NCI-H2107 treated with DMSO at 0.1 percent for 48 hours (cell line): Measurements from ENCODE around the gene OR2H1.

Experiments
- DNase-seq: peaks from one replicate; lab custom pipeline; 2025; ENCODE audit not compliant: unreplicated experiment; lab: John Stamatoyannopoulos, UW

Gene OR2H1

DNA sequence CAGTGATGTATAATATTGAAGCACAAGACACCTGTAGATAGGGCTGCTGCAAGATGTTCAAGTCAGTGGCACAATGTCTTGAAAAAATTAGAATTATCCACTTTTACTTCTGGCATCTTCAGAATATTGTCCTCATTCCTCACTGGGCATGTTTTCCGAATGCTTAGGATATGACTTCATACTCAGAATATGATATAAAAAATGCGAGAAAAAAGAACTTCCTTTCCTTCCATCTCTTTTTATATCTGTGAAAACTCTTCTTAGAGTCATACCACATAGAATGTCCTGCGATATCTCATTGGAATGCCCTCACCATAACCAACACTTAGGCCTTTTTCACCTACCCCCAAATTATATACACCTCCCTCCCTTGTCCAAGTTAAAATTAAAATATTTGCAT, 26.2 kb downstream of the OR2H1 start:
- DNase-seq = no peak

DNA sequence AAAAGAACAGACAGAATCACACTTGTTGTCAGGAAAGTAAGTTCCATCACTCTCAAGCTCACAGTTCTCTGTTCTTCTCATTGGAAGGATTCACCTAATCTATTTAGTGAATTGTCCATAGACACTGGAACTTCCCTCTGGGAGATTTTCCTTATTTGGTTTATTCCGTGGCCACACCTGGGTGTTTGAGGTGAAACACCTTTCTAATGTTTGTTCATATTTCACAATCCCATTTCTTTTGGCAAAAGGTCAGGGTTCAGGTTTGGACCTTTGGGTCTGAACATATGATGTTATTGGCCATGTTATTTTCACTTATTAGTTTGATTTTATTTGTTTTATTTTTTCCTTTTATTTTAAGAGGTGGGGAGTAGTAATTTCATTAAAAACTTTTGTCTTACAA, 26.8 kb downstream of the OR2H1 start:
- DNase-seq = no peak

DNA sequence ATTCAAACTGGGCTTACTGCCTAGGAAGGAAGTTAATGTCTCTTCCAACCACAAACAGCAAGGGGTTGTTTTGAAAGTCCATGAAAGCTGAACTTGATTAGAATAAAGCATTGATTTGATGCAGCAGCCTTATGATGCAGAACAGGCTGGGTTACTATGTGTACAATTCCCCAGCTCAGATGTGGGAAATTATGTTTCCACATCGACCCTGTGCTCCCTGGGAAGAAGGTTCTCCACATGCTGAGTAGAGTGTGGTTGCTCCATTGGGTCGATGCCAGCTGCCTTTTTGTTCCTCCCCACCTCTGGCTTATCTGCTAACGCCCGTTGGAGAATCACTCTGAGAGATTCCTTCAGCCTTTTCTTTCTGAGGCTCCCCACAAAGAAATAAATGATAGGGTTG, 29.6 kb downstream of the OR2H1 start:
- DNase-seq = no peak

DNA sequence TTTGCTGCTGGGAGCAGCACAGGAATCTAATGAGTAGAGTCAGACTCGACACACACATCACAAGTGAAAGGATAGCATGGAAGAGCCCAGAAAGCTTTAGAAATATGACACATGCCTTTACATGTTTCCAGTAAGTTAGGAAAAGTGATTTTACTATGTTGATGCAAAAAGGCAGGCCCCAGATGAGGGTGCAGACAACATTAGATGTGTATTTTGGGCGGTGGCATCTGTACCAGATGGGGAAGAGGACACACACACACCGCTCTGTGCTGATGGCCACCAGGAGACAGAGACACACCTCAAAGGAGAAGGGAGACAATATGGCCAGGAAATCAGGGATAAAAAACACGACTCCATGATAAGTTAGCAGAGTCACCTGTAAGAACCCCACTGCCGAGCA, 30.2 kb downstream of the OR2H1 start:
- no peak for DNase-seq

GRCh38 chr6:29487660-29488059, 30.7 kb downstream of the OR2H1 start, which contains the start of gene MAS1L:
MAS1L (minus strand) TSS chr6:29487956; CDS start chr6:29487902, 54 bp downstream.
- no peak for DNase-seq

DNA sequence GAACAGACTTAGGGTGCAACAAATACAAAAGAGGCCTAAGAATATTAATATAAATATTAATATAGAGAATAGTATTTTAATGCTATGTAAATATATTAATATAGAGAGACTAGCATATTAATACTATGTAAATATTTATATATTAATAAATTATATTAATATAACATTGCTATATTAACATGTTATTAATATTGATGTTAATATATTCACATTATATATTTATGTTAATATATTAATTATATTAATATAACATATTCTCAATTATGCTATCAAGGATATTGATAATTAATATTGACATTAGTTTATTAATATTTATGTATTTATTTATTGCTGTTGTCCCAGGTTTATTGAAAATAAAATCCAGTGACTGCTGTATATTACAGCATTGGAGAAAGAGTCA, 31.9 kb downstream of the OR2H1 start:
- no peak for DNase-seq

DNA sequence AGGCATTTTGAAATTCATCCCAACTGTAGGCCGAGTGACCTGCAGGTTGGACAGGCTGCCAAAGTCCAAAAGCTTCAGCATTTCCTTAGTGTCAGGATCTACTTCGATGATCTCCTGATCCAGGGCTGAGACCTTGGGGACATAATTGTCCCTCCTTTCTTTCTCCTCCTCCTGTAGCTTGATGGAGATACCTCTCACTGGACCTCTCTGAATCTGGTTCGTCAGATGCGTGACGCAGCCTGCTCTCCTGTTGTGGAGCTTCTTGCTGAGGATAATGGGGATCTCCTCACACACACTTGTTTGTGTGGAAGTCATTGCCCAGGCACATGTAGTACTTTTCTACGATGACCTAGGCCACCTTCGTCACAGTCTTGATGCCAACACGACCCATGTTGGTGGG, 32.3 kb downstream of the OR2H1 start:
- no peak for DNase-seq

DNA sequence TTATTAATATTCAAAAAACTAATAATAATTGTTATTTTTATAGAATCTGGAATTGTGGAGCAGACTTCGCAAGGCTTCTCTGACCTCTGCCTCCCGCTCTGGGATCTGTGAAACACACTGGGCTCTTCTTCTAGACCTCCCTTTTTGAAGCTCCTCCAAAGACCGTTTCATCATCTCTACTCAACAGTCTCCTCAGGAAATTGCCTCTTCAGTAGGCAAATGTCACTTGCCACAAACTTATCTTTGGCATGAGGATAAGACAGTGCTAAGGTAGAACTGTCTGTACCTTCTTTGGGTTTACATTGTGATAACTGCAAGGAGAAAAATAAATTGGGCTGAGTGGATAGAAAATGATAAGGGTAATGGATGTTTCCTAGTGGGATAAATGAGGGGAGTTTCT, 33.1 kb downstream of the OR2H1 start:
- DNase-seq = no peak

- DNase-seq = no peak
These were observed 33.6 kb downstream of the OR2H1 start for GRCh38 chr6:29490552-29490951.

DNA sequence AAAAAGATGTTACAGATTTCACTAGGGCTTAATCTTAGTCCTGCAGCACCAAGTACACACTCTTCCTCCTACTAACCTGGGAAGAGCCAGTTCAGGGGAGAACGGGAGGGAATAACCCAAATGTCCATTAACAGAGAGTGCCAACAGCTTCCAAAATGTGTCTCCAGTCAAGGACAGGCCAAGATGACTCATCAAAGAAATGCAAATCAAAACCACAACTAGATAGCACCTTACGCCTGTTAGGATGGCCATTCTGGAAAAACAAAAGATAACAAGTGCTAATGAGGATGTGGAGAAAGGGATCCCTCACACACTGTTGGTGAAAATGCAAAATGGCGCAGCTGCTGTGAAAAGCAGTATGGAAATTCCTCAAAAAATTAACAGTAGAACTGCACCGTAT, 34.6 kb downstream of the OR2H1 start:
- DNase-seq = no peak

- no peak for DNase-seq
These were observed 36.3 kb downstream of the OR2H1 start for GRCh38 chr6:29493261-29493660.

GRCh38 chr6:29494131-29494530, 37.2 kb downstream of the OR2H1 start:
- no peak for DNase-seq

GRCh38 chr6:29495571-29495970, 38.6 kb downstream of the OR2H1 start:
- DNase-seq = no peak

DNA sequence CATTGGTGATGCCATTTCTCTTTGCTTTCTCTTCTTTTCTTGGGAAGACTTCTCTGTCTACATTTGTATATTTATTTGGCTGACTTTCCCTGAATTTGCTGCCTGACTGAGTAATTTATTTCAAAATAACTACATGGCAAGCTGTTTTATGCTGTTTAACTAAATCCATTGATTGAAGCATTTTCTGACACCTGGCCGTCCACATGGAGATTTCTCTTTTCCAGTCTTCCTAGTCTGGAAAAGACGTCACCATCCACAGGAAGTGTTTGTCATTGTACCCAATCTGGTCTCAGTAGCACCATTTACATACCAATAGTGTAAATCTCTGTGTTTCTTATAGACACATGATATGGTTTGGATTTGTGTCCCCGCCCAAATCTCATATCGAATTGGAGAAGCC, 40.0 kb downstream of the OR2H1 start:
- no peak for DNase-seq

- DNase-seq = no peak
These were observed 42.7 kb downstream of the OR2H1 start for GRCh38 chr6:29499704-29500103.

- DNase-seq = no peak
These were observed 43.6 kb downstream of the OR2H1 start for GRCh38 chr6:29500594-29500993.

- no peak for DNase-seq
These were observed 44.2 kb downstream of the OR2H1 start for GRCh38 chr6:29501106-29501505.

- DNase-seq = no peak
These were observed 45.2 kb downstream of the OR2H1 start for GRCh38 chr6:29502181-29502580.

DNA sequence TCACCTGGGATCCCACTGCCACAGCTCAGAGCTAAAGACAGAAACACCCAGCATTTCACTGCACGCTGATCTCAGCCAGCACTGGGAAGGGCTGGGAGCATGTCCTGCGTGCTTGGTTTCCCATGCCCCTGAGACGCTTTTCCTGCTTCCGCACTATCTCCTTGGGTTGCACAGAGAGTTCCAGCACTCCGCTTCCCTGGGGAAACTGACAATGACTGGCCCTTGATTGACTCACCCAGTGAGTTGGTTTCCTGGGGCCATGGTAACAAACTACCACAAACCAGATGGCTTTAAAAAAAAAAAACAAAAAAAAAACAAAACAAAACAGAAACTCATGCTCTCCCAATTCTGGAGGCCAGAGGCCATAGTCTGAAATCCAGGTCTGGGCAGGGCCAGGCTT, 45.6 kb downstream of the OR2H1 start:
- no peak for DNase-seq

GRCh38 chr6:29504961-29505360, 48.0 kb downstream of the OR2H1 start:
- DNase-seq = no peak

- DNase-seq = no peak
These were observed 48.9 kb downstream of the OR2H1 start for GRCh38 chr6:29505808-29506207.

DNA sequence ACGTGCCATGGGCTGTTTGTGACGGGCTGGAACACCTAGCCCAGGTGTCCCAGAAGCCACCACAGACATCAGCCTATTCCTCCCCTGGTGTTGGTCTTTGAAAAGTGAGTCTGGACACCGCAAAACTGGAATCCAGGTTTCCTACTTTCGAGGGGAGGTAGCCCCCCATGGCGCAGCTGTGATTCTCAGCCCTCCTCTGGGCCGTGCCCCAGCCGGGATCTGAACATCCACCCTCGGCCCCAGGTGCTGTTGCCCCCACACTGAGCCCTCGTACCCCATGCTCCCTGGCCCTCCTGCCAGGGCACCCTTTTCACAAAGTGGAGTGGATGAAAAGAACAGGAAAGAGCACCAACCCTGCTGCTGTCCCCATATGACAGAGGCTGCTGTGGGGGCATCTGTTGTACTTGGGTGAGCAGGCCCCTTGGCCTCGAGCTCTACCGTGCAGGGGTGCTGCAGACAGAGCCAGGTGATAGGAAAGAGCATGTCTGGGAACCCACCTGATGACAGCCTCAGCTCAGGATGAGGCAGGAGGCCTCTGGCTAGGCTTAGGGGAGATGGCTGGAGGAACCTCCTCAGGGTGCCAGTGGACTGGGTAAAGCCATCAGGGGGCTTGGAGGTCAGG, 49.6 kb downstream of the OR2H1 start:
- DNase-seq = no peak

- DNase-seq = no peak
These were observed 50.4 kb downstream of the OR2H1 start for GRCh38 chr6:29507319-29507718.

GRCh38 chr6:29509239-29509638, 52.3 kb downstream of the OR2H1 start:
- DNase-seq = no peak
